Tibial artery (tissue), 4 donors: ENCODE data around the gene PRSS53.

Source experiments
- DNase-seq, 2 donors: peaks; one replicate each; pipeline ENCODE4 v3.0.0-alpha.2; 2019
- H3K27ac ChIP-seq, 2 donors: fragments of 200-600 bp; sonication (generic) in 1 of 2; 1 replicate in 1 of 2; 2 replicates in 1 of 2; pipeline ENCODE4 v1.5.1; 2018 to 2019; ENCODE audit warnings: mild to moderate bottlenecking in 1 of 2
- H3K27me3 ChIP-seq, 2 donors: fragments of 200-600 bp; sonication (generic) in 1 of 2; one replicate each; pipeline versions ENCODE4 v1.5.1 to v1.6.0; 2016 to 2019
- H3K36me3 ChIP-seq, 3 donors: fragments of 200-600 bp; sonication (generic) in 2 of 3; one replicate each; pipeline ENCODE4 v1.5.1; 2016 to 2019; ENCODE audit warnings: mild to moderate bottlenecking in 2 of 3
- H3K4me1 ChIP-seq, 4 donors: fragments of 200-600 bp; sonication (generic) in 2 of 4; 1 replicate in 3 of 4; 2 replicates in 1 of 4; pipeline ENCODE4 v1.5.1; 2016 to 2019
- H3K4me3 ChIP-seq, 2 donors: fragments of 200-600 bp; sonication (generic) in 1 of 2; 1 replicate in 1 of 2; 2 replicates in 1 of 2; pipeline ENCODE4 v1.5.1; 2018 to 2019; ENCODE audit warnings: mild to moderate bottlenecking in 2 of 2
- H3K9me3 ChIP-seq, 3 donors: fragments of 200-600 bp; sonication (generic) in 1 of 3; one replicate each; pipeline ENCODE4 v1.5.1; 2016 to 2019
- intact Hi-C: fragments of 100-400 bp; cut with DNase I; formaldehyde crosslinking; loops from one replicate; pipeline ENCODE4 v1.15.0; 2023; ENCODE audit warnings: low total_unique reads
- TF ChIP-seq, protein P1 (sequence below), 2 experiments: fragments of 200-600 bp in 1 of 2; fragments of 450-650 bp in 1 of 2; IDR thresholded peaks; one replicate each; pipeline ENCODE4 v1.5.1; 2017 to 2019; ENCODE audit warnings: antibody characterized with exemption in 2 of 2, mild to moderate bottlenecking in 1 of 2, moderate library complexity in 1 of 2

The PRSS53 gene

DNA sequence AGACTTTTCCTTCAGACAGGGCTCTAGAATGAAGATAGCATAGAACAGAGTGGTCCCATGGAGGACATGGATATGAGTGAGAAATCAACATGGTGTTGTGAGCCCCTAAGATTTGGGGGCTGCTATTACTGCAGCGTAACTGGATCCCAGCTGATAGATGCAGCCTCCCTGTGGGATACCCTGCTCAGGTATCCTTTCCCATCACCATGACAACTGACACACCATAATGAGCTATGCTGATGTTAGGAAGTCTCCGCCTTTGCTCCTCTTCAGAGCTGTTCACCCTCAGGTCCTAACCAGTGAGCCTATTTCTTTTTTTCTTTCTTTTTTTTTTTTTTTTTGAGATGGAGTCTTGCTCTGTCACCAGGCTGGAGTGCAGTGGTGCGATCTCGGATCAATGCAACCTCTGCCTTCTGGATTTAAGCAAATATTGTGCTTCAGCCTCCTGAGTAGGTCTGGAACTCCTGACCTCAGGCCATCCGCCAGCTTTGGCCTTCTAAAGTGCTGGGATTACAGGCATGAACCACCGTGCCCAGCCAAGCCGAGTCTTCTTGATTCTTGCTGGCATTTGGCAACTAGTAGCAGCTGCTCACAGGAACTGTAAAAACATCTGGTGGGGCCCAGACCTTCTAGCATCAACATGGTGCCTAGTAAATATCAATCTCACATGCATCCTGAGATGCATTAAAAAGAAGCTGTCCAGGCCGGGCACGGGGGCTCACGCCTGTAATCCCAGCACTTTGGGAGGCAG lies 38.3 kb downstream of the PRSS53 start:
- Histone ChIP-seq H3K4me3 (no peak overlapping the region), H3K9me3 (no peaks in the 10 kb centered on the region), H3K36me3 (no peaks in the 10 kb centered on the region), H3K27ac (no peak overlapping the region), H3K4me1 (no peaks in the 10 kb centered on the region), H3K27me3 (no peaks in the 10 kb centered on the region)
- intact Hi-C loops, result no loop called here
- no peak for DNase-seq
- TF ChIP-seq, protein P1, sequence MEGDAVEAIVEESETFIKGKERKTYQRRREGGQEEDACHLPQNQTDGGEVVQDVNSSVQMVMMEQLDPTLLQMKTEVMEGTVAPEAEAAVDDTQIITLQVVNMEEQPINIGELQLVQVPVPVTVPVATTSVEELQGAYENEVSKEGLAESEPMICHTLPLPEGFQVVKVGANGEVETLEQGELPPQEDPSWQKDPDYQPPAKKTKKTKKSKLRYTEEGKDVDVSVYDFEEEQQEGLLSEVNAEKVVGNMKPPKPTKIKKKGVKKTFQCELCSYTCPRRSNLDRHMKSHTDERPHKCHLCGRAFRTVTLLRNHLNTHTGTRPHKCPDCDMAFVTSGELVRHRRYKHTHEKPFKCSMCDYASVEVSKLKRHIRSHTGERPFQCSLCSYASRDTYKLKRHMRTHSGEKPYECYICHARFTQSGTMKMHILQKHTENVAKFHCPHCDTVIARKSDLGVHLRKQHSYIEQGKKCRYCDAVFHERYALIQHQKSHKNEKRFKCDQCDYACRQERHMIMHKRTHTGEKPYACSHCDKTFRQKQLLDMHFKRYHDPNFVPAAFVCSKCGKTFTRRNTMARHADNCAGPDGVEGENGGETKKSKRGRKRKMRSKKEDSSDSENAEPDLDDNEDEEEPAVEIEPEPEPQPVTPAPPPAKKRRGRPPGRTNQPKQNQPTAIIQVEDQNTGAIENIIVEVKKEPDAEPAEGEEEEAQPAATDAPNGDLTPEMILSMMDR (IDR thresholded peaks at IDR 0.05), result no peak

DNA sequence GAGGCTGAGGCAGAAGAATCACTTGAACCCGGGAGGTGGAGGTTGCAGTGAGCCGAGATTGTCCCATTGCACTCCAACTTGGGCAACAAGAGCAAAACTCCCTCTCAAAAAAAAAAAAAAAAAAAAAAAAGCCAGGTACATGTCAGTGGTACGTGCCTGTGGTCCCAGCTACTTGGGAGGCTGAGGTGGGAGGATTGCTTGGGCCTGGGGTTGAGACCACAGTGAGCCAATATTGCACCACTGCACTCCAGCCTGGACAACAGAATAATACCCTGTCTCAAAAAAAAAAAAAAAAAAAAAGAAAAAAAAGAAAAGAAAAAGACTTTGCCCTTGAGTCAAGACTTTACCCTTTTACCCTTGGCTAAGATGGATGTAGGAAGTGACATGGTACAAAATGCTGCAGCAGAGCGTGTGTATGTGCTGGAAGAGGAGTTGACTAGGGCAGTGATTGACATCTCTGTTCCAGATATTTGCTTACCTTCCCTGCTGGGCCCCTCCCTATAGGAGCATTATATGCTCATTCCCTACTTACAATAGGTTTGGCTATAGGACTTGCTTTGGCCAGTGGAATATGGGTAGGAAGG lies 44.8 kb downstream of the PRSS53 start:
- no peak overlapping the region for H3K27ac ChIP-seq
- TF ChIP-seq, protein P1 (IDR thresholded peaks at IDR 0.05), result no peak
- H3K9me3 ChIP-seq, result no peaks in the 10 kb centered on the region
- H3K27me3 ChIP-seq, result no peaks in the 10 kb centered on the region
- H3K4me3 ChIP-seq, result no peak overlapping the region
- no peaks in the 10 kb centered on the region for H3K4me1 ChIP-seq
- H3K36me3 ChIP-seq, result peaks cover 36 to 46% (median 39%) of the 10 kb centered on the region in 3 donors
- DNase-seq, result no peak
- intact Hi-C loops, result no loop called here

DNA sequence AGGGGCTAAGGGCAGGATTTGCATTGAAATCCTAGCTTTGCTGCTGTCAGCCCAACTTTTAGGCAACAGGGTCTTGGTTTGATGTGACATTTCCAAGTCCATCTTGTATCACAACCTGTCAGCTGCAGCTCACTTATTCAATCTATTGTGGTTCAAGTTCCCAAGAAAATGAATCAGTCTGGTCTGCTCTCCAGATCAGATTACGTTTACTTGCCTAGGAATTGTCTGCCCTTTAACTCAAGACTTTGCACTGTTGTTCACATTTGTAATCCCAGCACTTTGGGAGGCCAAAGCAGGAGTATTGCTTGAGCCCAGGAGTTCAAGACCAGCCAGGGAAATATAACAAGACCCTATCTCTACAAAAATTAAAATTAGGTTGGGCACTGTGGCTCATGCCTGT lies 45.4 kb downstream of the PRSS53 start:
- DNase-seq, result no peak
- H3K36me3 ChIP-seq, result peaks cover 42 to 52% (median 45%) of the 10 kb centered on the region in 3 donors
- TF ChIP-seq, protein P1 (IDR thresholded peaks at IDR 0.05), result no peak
- no peaks in the 10 kb centered on the region for H3K4me1 ChIP-seq
- no peak overlapping the region for H3K4me3 ChIP-seq
- H3K27ac ChIP-seq, result no peak overlapping the region
- H3K9me3 ChIP-seq, result no peaks in the 10 kb centered on the region
- intact Hi-C loops, result no loop called here
- H3K27me3 ChIP-seq, result no peaks in the 10 kb centered on the region

DNA sequence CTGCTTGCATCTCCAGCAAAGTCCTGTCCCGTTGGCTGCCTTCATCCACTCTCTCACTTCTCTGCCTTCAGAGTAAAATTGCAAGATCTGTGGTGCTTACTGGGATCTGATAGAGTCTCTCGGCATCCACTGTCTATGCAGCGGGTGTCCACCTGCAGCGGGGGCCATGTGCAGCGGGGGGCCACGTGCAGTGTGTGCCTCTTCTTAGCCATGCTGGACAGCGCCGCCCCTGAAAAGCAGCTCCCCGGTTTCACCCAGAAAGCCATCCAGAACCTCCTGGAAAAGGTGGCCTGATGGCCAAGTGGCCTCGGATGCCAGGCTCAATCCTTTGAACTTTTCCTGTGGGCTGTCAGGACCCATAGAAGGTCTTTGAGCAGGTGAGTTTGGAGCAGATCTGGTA lies 45.9 kb downstream of the PRSS53 start:
- Histone ChIP-seq H3K4me3 (no peak overlapping the region), H3K36me3 (peaks cover 47 to 57% (median 50%) of the 10 kb centered on the region in 3 donors), H3K4me1 (no peaks in the 10 kb centered on the region), H3K9me3 (no peaks in the 10 kb centered on the region), H3K27me3 (no peaks in the 10 kb centered on the region), H3K27ac (no peak overlapping the region)
- TF ChIP-seq, protein P1 (IDR thresholded peaks at IDR 0.05), result no peak
- no peak for DNase-seq
- intact Hi-C loops, result no loop called here

DNA sequence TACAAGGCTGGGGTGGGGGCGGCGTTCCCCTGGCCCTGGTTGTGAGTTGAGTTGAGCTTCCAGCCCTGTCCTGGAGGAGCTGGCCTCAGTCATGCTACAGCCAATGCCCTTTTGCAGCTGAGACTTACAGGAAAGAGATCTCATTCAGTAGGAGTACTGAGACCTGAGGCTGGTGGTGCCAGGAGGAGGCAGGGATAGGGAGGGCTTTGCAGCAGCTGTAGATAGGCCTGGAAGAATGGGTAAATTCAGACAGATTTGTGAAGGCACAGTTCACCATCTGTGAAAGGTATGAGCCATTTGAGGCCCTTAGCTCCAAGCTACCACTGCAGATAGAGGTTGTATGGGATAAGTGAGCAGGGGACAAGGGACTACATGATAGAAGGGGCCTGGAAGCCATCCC lies 49.8 kb downstream of the PRSS53 start:
- no peak for DNase-seq
- no peaks in the 10 kb centered on the region for H3K27me3 ChIP-seq
- intact Hi-C loops, result loop anchor here (2.0 kb wide), 1 partner anchor 108 kb away; no protein-coding TSS in a partner anchor
- TF ChIP-seq, protein P1 (IDR thresholded peaks at IDR 0.05), result no peak
- no peak overlapping the region for H3K4me3 ChIP-seq
- H3K4me1 ChIP-seq, result peaks cover 0 to 15% (median 11%) of the 10 kb centered on the region in 4 donors
- no peaks in the 10 kb centered on the region for H3K9me3 ChIP-seq
- H3K27ac ChIP-seq, result no peak overlapping the region
- peaks cover 47 to 77% (median 73%) of the 10 kb centered on the region in 3 donors for H3K36me3 ChIP-seq
